HG03439 (cell line): ENCODE measurements around the gene MVK.
A peak's percentile ranks its signal among the peaks of the same experiment; 100 is the strongest.

Experiments used
- ATAC-seq: cut with Tn5 transposase; IDR thresholded peaks from one replicate; pipeline ENCODE4 v1.9.1; 2021; ENCODE audit warnings: mild to moderate bottlenecking, moderate library complexity; ENCODE audit not compliant: unreplicated experiment

The MVK gene

GRCh38 chr12:109573029-109573913 lies at the start of gene MVK, which contains the start of gene MMAB:
Gene MVK (plus strand): TSS chr12:109573794. CDS start chr12:109574823, 1,029 bp downstream.
Gene MMAB (minus strand): TSS chr12:109573504. CDS start chr12:109573480, 24 bp downstream.
- ATAC-seq = peak; percentile 95

GRCh38 chr12:109524466-109525278 lies 48.9 kb upstream of the MVK start:
- ATAC-seq = no peak

- ATAC-seq = no peak
Measured at GRCh38 chr12:109525279-109525585, 48.4 kb upstream of the MVK start.

- ATAC-seq = no peak
Measured at GRCh38 chr12:109527489-109528123, 46.0 kb upstream of the MVK start.

DNA sequence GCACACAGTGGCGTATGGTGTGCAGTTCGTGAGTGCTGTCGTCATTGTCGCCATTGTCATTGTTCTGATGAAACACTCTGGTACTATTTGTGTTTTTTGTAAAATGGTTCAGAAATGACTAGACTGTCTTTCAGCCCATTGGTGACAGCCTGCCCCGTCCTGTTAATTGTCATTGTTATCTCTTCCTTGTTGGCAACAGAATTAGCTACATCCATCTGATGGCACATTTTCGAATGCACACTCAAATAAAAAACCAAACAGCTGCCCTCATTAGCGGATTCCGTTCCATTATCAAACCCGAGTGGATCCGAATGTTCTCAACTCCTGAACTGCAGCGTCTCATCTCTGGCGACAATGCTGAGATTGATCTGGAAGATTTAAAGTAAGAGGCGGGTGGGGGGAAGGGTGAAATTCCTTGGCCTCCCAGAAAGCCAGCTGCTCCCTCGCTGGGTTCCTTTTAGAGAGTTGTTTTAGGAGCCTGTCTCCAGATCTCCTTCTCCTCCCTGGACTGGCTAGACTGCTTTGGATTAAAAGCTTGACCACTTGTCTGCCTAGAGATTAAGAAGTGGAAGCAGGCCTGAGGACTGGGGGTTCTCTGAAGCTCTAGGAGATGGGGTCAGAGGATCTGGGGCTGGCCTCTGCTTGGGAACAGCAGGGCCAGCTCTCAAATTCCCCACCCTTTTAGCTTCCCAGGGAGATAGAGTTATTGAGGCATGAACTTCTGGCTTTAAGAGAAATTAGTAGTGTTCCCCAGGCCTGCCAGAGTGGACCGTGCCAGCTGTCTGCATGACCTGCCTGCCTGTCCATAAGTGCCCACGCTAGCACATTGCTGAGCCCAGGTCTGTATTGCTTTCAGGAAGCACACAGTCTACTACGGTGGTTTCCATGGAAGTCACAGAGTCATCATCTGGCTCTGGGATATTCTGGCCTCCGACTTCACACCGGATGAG lies 43.6 kb upstream of the MVK start:
- ATAC-seq = no peak

DNA sequence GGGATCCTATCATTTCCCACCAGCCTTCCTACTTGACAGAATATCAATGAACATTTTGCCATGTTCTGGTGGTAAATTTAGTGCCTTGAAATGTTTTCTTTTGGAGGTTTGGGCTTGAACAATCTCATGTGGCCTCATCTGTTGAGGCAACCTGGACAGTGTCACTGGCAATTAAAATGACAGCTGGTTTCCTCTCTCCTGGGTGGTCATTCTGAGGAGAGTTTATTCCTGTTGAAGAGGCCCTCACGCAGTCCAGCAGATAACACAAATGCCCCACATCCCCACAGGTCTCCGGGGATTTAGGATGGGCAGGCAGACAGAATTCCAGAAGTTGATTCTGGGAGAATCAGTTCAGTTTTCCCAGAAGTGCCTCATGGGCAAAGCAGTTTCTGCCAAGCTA lies 42.2 kb upstream of the MVK start:
- ATAC-seq = no peak

DNA sequence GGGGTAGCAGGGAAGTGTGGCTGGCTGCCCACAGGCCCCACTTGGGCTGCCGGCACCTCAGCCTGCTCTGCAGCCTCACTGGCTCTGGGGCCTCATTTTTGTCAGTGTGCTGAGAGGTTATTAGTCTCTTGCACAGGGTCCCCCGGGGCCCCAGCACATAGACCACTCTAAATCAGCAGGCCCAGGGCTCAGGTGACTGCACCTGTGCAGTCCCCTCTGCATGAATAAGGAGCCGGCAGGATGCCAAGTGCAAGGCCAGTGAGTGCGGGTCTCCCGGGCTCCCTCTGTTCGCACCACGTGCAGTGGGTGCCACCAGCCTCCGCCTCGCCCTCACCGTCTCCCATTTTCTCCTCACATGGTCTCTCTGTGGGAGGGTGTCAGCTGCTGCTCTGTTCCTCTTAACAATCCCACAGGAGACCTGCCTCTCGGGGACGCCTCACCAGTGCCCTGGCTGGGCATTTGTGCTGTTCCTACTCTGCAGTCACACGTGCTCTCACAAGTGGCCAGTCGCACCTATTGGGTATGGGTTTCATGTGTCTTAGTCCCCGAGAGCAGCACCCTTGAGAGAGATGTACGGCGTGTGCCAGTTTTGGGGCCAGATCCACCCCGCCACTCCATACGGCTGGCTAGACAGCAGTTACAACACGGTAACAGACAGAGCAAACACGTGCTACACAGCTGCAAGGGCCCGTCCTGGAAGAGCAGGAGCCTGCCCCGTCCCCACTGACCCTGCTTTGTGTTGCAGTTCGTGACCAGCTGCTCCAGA lies 40.7 kb upstream of the MVK start:
- ATAC-seq = no peak

DNA sequence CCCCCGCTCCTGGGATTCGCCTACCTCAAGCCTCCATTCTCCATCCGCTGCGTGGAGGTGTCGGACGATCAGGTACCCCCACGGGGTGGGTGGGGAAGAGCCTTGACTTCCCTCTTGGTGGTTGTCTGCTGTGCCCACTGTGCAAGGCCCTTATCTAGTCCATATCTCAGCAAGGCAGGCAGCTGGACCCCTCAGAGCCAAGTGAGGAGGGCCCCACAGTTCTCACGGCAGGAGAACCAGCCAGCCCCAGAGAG lies 40.2 kb upstream of the MVK start:
- ATAC-seq = no peak

GRCh38 chr12:109534456-109534855 lies 39.1 kb upstream of the MVK start:
- ATAC-seq = no peak

GRCh38 chr12:109535231-109535862 lies 38.2 kb upstream of the MVK start:
- ATAC-seq = no peak

DNA sequence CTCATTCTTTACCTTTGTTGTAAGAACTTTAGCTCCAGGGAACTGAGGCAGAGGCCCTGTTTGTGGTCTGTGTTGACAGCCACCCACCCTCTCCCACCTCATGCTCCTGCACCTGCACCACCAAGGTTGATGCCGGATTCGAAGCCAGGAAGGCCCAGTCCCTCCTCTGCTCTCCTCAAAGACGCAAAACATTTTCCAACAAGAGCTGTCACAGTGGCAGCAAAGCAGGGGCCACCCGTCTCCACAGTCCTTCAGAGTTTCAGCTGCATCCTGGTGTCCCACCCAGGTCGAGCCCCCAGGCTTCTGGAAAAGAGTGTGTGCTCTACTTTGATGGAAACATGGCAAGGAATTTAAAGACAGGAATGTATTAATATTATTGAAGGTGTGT lies 37.7 kb upstream of the MVK start:
- ATAC-seq = no peak

DNA sequence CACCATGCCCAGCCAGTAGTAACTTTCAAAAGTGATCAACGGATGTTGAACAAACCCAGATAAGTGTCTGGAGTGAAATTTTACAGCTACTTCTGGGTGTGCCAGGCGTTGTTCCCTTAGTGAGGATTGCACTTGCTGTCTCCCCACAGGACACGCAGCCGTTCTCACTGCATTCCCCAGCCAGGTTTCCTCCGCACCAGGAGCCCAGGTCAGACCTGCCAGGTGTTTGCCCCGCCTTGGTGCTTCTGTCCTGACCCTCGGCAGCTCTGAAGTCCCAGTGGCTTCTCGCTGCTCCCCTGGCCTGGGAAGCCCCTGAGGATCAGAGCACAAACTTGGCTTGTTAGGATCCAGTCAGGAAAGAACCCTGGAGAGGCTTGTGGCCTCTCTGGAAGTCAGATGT lies 36.5 kb upstream of the MVK start:
- ATAC-seq = no peak

DNA sequence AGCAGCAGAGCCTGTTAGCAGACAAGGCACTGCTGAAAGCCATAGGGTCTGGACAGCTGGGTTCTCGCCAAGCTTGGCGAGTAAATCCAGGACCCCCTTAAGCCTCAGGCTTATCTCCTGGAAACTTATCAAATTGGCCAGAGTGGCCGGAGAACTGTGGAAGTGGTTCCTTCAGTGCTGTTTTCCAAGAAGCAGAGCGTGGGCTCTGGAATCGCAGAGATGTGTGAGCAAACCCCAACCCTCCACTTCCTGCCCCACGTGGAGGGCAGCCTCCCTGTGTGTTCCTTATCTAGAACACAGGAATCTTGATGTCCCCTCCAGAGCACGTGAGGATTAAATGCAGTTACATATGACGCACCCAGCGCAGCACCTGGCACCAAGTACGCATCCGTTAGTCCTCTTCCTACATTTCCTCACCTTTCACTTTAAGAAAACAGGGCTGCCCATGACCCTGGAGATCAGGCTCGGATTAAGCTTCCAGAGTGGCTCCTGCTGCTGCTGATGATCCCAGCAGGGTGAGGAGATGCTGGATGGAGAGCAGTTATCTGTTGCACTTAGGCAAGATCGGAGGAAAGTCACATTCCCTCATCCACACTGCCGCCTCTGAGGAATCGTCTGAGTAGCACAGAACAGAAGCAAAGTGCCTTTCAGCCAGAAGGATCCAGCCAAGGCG lies 35.3 kb upstream of the MVK start:
- no peak for ATAC-seq

DNA sequence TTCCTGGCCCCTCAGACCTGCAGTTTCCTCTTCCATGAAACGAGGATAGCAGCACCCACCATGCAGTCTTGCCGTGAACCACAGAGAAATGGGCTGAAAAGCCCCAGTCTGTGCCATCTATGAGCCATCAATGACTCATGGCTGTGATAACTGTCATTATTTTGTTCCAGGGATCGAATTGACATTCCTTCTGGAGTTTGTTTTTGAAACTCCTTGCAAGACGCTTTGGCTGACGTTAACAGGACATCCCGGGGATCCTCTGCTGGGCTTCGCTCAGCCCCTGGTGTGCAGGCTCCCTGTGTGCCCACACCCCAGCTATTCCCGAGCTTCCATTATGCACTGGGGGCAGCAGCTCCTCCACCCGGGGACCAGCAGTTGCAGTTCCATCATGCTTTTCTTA lies 34.1 kb upstream of the MVK start:
- ATAC-seq = no peak

DNA sequence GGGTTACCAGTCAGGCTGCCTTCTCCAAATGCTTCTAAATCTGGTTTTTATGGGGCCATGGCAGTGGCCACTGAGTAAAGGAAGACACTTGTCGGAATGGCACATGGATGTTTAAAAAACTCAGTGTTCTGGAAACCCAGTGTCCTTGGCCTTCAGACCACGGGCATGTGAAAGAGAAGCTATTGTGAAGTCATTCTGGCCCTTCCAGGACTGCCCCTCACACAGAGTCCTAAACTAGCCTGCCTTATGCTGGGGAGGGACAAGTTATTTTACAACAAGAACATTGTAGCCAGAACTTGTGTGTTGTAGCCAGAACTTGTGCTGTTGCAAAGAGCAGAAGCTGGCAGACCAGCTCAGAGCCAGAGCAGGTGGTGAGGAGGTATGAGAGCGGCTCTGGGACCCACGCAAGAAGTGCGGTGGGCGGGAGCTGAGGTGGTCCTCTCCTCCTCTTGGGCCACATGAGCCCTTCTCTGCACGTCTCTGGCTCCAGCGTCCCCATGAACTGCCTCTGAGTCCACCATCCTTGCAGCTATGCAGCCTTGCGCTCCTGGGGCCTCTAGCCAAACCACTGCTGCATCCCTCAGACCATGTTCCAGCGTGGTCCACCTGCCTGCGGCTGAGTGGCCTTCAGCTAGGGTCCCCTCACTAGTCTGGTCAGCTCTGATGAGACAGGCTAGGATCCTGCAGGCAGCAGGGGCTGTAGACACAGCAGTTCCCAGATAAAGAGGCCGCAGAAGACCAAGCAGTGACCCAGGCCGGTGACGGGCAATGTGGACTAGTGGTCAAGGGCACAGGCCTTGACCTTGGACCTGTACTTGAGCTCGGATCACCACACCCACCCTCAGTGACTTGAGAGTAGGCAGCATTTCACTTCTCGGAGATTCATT lies 32.8 kb upstream of the MVK start:
- no peak for ATAC-seq

- no peak for ATAC-seq
Measured at GRCh38 chr12:109541413-109541726, 32.2 kb upstream of the MVK start.

DNA sequence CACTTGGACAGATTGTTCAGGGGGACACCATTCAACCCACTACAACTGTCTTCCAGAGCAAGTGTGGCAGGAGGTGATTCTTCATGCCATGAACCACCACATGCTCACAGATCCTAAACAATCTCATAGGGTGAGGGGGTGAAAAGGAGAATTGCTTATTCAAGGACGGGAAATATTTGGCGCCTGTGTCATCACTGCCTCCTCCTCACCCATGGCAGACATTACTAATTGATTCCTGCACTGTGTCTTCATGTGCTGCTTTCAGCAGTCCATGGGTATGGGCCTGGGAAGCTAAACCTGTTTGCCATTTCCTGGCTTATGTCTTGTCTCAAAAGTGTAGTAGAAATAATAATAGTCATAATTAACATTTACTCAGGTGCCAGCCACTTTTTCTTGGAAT lies 31.6 kb upstream of the MVK start:
- no peak for ATAC-seq

DNA sequence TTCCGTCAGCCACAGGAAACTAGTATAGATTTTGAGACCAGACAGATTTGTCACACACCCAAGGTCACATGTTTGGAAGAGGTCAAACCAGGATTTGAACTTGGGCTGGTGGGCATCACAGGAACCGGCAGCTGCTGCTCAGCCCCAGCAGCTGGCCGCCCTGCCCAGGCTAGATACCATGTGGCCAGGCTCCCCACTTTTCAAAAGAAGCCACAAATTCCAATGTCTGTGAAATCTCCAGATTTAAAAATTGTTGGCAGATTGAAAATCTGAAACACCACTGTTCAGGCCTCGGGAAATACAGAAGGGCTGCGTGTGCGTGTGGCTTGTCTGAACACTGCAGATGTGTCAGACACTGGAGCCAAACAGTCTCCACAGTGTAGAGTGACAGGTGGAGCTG lies 30.7 kb upstream of the MVK start:
- ATAC-seq = no peak
